PFSK-1 (cell line): Measurements from ENCODE around the gene CHST3.

Source experiments
- FOXP2 ChIP-seq: optimal IDR thresholded peaks from 2 replicates; pipeline ENCODE3; 2011; ENCODE audit warnings: borderline replicate concordance, control low read depth, inconsistent platforms; ENCODE audit not compliant: insufficient read depth; ENCODE audit errors: extremely low read length, extremely low read depth
- POLR2AphosphoS5 ChIP-seq: IDR thresholded peaks from 2 replicates; pipeline ENCODE4 v1.6.1; 2012; ENCODE audit warnings: low read depth, mild to moderate bottlenecking, control low read depth, low read length, moderate library complexity
- TAF1 ChIP-seq: IDR thresholded peaks from 2 replicates; pipeline ENCODE4 v1.6.1; 2012; ENCODE audit warnings: low read length, control low read depth, borderline replicate concordance; ENCODE audit not compliant: insufficient read depth
- TF ChIP-seq, protein P1 (sequence below), 2 experiments: IDR thresholded peaks; 2 replicates each; pipeline versions ENCODE4 v1.6.1 to v1.8.0; 2011 to 2012; ENCODE audit warnings: low read depth in 2 of 2, low read length in 2 of 2, control low read depth in 1 of 2, inconsistent platforms in 1 of 2, mild to moderate bottlenecking in 1 of 2, moderate library complexity in 1 of 2; ENCODE audit not compliant: insufficient read depth in 1 of 2

DNA sequence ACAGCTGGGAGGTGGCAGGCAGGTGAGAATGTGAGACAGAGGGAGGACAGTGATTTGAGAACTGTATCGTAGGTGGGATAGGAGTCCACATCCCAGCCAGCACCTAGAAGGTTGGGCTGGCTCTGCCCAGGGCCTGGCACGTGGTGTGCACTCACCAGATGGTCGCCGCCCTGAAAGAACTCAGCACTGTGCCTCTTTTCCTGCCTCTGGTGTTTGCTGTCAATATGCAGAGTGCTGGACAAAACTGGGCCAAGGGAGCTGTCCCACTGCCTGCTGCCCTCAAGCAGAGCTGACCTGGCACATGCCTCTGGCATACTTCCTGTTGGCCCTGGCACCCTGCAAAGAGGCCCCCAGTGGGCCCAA, 36.8 kb downstream of the CHST3 start:
- TF ChIP-seq POLR2AphosphoS5 (no peak), TAF1 (no peak), FOXP2 (no peak)
- TF ChIP-seq, protein P1, sequence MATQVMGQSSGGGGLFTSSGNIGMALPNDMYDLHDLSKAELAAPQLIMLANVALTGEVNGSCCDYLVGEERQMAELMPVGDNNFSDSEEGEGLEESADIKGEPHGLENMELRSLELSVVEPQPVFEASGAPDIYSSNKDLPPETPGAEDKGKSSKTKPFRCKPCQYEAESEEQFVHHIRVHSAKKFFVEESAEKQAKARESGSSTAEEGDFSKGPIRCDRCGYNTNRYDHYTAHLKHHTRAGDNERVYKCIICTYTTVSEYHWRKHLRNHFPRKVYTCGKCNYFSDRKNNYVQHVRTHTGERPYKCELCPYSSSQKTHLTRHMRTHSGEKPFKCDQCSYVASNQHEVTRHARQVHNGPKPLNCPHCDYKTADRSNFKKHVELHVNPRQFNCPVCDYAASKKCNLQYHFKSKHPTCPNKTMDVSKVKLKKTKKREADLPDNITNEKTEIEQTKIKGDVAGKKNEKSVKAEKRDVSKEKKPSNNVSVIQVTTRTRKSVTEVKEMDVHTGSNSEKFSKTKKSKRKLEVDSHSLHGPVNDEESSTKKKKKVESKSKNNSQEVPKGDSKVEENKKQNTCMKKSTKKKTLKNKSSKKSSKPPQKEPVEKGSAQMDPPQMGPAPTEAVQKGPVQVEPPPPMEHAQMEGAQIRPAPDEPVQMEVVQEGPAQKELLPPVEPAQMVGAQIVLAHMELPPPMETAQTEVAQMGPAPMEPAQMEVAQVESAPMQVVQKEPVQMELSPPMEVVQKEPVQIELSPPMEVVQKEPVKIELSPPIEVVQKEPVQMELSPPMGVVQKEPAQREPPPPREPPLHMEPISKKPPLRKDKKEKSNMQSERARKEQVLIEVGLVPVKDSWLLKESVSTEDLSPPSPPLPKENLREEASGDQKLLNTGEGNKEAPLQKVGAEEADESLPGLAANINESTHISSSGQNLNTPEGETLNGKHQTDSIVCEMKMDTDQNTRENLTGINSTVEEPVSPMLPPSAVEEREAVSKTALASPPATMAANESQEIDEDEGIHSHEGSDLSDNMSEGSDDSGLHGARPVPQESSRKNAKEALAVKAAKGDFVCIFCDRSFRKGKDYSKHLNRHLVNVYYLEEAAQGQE (IDR thresholded peaks at IDR 0.05; ENCODE audit: insufficient read depth in 1 of 2, low read depth in 2 of 2, low read length in 2 of 2), result no peak
